H1 (cell line): ENCODE measurements around the gene AKAP8. TPM values are rescaled to one million over a fixed set of nuclear protein-coding genes. Genes with fewer than 3 reads are reported as not detected.

Source experiments
- CTCF ChIA-PET: fragments of 300-600 bp; sonication (Branson Sonifier 250); formaldehyde crosslinking; loops from one replicate; lab custom pipeline; 2021; ENCODE audit not compliant: partially characterized antibody; lab: Charles Lee
- POLR2A ChIA-PET: fragments of 300-600 bp; sonication (Branson Sonifier 250); formaldehyde crosslinking; loops from one replicate; lab custom pipeline; 2021; ENCODE audit warnings: inconsistent platforms; ENCODE audit not compliant: partially characterized antibody; lab: Charles Lee
- DNase-seq, 2 experiments: peaks; one replicate each; pipeline versions ENCODE4 v3.0.0 to v3.0.0-alpha.2; 2010 to 2022; ENCODE audit warnings: low spot score in 2 of 2, low read depth in 1 of 2, mixed read lengths in 1 of 2
- FAIRE-seq: peaks from 2 replicates; lab custom pipeline; 2011; peaks lifted over from hg19 to GRCh38; lab: Jason Lieb, UNC
- H2AFZ ChIP-seq: 2 replicates; pipeline ENCODE4 v1.8.1; 2012; ENCODE audit warnings: low read length, inconsistent platforms
- H2AK5ac ChIP-seq: 2 replicates; pipeline ENCODE4 v1.6.1; 2013; ENCODE audit warnings: low read depth, low read length
- H2BK120ac ChIP-seq: replicated peaks from 2 replicates; pipeline ENCODE3; 2013; ENCODE audit warnings: low read depth, low read length, inconsistent platforms
- H2BK12ac ChIP-seq: 2 replicates; pipeline ENCODE4 v1.6.1; 2013; ENCODE audit warnings: low read depth, low read length
- H2BK15ac ChIP-seq: 2 replicates; pipeline ENCODE4 v1.6.1; 2013; ENCODE audit warnings: low read length
- H2BK20ac ChIP-seq: 2 replicates; pipeline ENCODE4 v1.6.1; 2013; ENCODE audit warnings: low read length
- H2BK5ac ChIP-seq: 2 replicates; pipeline ENCODE4 v1.6.1; 2013; ENCODE audit warnings: low read depth, low read length
- H3K14ac ChIP-seq: 2 replicates; pipeline ENCODE4 v1.6.1; 2013; ENCODE audit warnings: inconsistent platforms; ENCODE audit not compliant: insufficient read length
- H3K18ac ChIP-seq: 2 replicates; pipeline ENCODE4 v1.6.1; 2013; ENCODE audit warnings: low read length; ENCODE audit errors: extremely low read depth
- H3K23ac ChIP-seq: 2 replicates; pipeline ENCODE4 v1.6.1; 2013; ENCODE audit warnings: inconsistent platforms; ENCODE audit not compliant: insufficient read length
- H3K23me2 ChIP-seq: 2 replicates; pipeline ENCODE4 v1.6.1; 2013; ENCODE audit warnings: low read depth, low read length
- H3K27ac ChIP-seq: 2 replicates; pipeline ENCODE4 v1.6.1; 2011; ENCODE audit warnings: low read depth, low read length, inconsistent platforms
- H3K27me3 ChIP-seq, 4 experiments: replicated peaks in 1 of 4; 1 replicate in 1 of 4; 2 replicates in 3 of 4; pipeline versions ENCODE4 v1.6.1 to v1.8.1; 2011 to 2013; ENCODE audit warnings: low read length in 3 of 4, mild to moderate bottlenecking in 3 of 4, inconsistent platforms in 2 of 4, mixed read lengths in 2 of 4, moderate library complexity in 1 of 4; ENCODE audit not compliant: control insufficient read depth in 3 of 4, insufficient read depth in 3 of 4; ENCODE audit errors: extremely low read depth in 1 of 4
- H3K36me3 ChIP-seq, 4 experiments: 2 replicates each; pipeline versions ENCODE4 v1.6.1 to v1.8.1; 2011 to 2013; ENCODE audit warnings: mild to moderate bottlenecking in 4 of 4, low read length in 3 of 4, moderate library complexity in 2 of 4, control low read depth in 1 of 4, inconsistent platforms in 1 of 4; ENCODE audit not compliant: insufficient read depth in 4 of 4, control insufficient read depth in 2 of 4
- H3K4ac ChIP-seq: replicated peaks from 2 replicates; pipeline ENCODE3; 2013; ENCODE audit warnings: low read length, low read depth, mixed read lengths, inconsistent platforms; ENCODE audit not compliant: insufficient read length
- H3K4me1 ChIP-seq, 4 experiments: replicated peaks in 1 of 4; 1 replicate in 1 of 4; 2 replicates in 3 of 4; pipeline versions ENCODE4 v1.6.1 to v1.8.1; 2011 to 2013; ENCODE audit warnings: low read length in 3 of 4, inconsistent platforms in 2 of 4, mixed read lengths in 1 of 4; ENCODE audit not compliant: insufficient read depth in 4 of 4, control insufficient read depth in 3 of 4
- H3K4me2 ChIP-seq, 2 experiments: 2 replicates each; pipeline versions ENCODE4 v1.6.1 to v1.8.1; 2011 to 2013; ENCODE audit warnings: low read depth in 2 of 2, low read length in 2 of 2, control low read depth in 1 of 2, inconsistent platforms in 1 of 2, mild to moderate bottlenecking in 1 of 2; ENCODE audit not compliant: insufficient read depth in 1 of 2
- H3K4me3 ChIP-seq, 4 experiments: fragments of 200-600, 300-600 bp in 1 of 4; sonication (generic), shearing (Covaris generic), sonication (Bioruptor Twin) in 1 of 4; 2 replicates each; pipeline versions ENCODE4 v1.5.1 to v1.8.1; 2011 to 2016; ENCODE audit warnings: low read length in 4 of 4, low read depth in 3 of 4, control low read depth in 2 of 4, inconsistent platforms in 2 of 4, mild to moderate bottlenecking in 2 of 4, mixed read lengths in 1 of 4, moderate library complexity in 1 of 4; ENCODE audit not compliant: insufficient read depth in 2 of 4; ENCODE audit errors: extremely low read depth in 1 of 4
- H3K56ac ChIP-seq: replicated peaks from 2 replicates; pipeline ENCODE3; 2013; ENCODE audit warnings: low read depth, mild to moderate bottlenecking, mixed read lengths, low read length, inconsistent platforms; ENCODE audit not compliant: insufficient read length
- H3K79me1 ChIP-seq: 2 replicates; pipeline ENCODE4 v1.6.1; 2013; ENCODE audit warnings: low read depth, low read length, control low read depth
- H3K79me2 ChIP-seq, 2 experiments: 2 replicates each; pipeline versions ENCODE4 v1.6.1 to v1.8.1; 2012 to 2013; ENCODE audit warnings: low read length in 2 of 2, mild to moderate bottlenecking in 2 of 2, inconsistent platforms in 1 of 2; ENCODE audit not compliant: insufficient read depth in 2 of 2, control insufficient read depth in 1 of 2
- H3K9ac ChIP-seq, 4 experiments: replicated peaks in 1 of 4; 1 replicate in 1 of 4; 2 replicates in 3 of 4; pipeline versions ENCODE4 v1.6.1 to v1.8.1; 2011 to 2013; ENCODE audit warnings: low read depth in 3 of 4, low read length in 3 of 4, control low read depth in 2 of 4, mild to moderate bottlenecking in 2 of 4, moderate library complexity in 2 of 4, inconsistent platforms in 1 of 4; ENCODE audit errors: extremely low read depth in 1 of 4
- H3K9me3 ChIP-seq, 2 experiments: 2 replicates each; pipeline versions ENCODE4 v1.6.1 to v1.8.1; 2012 to 2013; ENCODE audit warnings: mild to moderate bottlenecking in 2 of 2, moderate library complexity in 2 of 2, control low read depth in 1 of 2, inconsistent platforms in 1 of 2, low read depth in 1 of 2, low read length in 1 of 2, mixed read lengths in 1 of 2; ENCODE audit not compliant: insufficient read depth in 2 of 2
- H4K20me1 ChIP-seq, 2 experiments: replicated peaks in 1 of 2; 2 replicates each; pipeline versions ENCODE3 to v1.8.1; 2011 to 2013; ENCODE audit warnings: inconsistent platforms in 2 of 2, low read length in 2 of 2, mild to moderate bottlenecking in 1 of 2; ENCODE audit not compliant: insufficient read depth in 2 of 2, control insufficient read depth in 1 of 2
- H4K5ac ChIP-seq: 2 replicates; pipeline ENCODE4 v1.6.1; 2013; ENCODE audit warnings: low read length, low read depth, mixed read lengths, inconsistent platforms; ENCODE audit not compliant: insufficient read length
- H4K8ac ChIP-seq: 2 replicates; pipeline ENCODE4 v1.8.0; 2013; ENCODE audit warnings: mild to moderate bottlenecking, moderate library complexity, low read length, inconsistent platforms; ENCODE audit not compliant: insufficient read depth; ENCODE audit errors: extremely low read depth
- H4K91ac ChIP-seq: replicated peaks from 2 replicates; pipeline ENCODE3; 2013; ENCODE audit warnings: low read length, mixed read lengths, inconsistent platforms; ENCODE audit not compliant: insufficient read length
- CBX8 ChIP-seq: fragments of 300-800, 300-1000 bp; sonication (generic); IDR thresholded peaks from 2 replicates; pipeline ENCODE4 v1.7.1; 2016; ENCODE audit warnings: low read depth, low read length, borderline replicate concordance
- EP300 ChIP-seq, 2 experiments: IDR thresholded peaks; 1 replicate in 1 of 2; 2 replicates in 1 of 2; pipeline ENCODE4 v1.6.1; 2011 to 2012; ENCODE audit warnings: low read depth in 2 of 2, low read length in 2 of 2, mild to moderate bottlenecking in 2 of 2, borderline replicate concordance in 1 of 2, inconsistent platforms in 1 of 2, moderate library complexity in 1 of 2
- WGBS, 2 experiments: shearing (Covaris generic) in 1 of 2; methylation state at CpG; one replicate each; pipeline versions ENCODE4 v1.1.6 to v1.1.7; 2013 to 2015; ENCODE audit warnings: low lambda C conversion rate in 2 of 2, mixed read lengths in 2 of 2, inconsistent platforms in 1 of 2, low coverage in 1 of 2, missing lambda C conversion rate in 1 of 2; ENCODE audit not compliant: insufficient replicate concordance in 2 of 2, insufficient coverage in 1 of 2, insufficient read length in 1 of 2; ENCODE audit errors: extremely low coverage in 1 of 2, missing lambda C conversion rate in 1 of 2; 5-methylcytosine and 5-hydroxymethylcytosine counted together
- polyA plus RNA-seq, 7 experiments: library from polyadenylated mRNA; depleted of rRNA in 3 of 7; stranded (reverse) in 5 of 7; unstranded in 2 of 7; fragments of >200 nt in 5 of 7; fragments of 200-250 nt in 2 of 7; gene quantifications; 1 replicate in 5 of 7; 2 replicates in 1 of 7; 4 replicates in 1 of 7; pipeline versions ENCODE4 v1.2.1 to v1.2.3, GENCODE V29; 2011 to 2013; ENCODE audit warnings: missing spikeins in 2 of 7, mixed read lengths in 2 of 7
- total RNA-seq: library from RNA; stranded (reverse); fragmentation: NEBNext Ultra II Directional; extraction: Animal tissue kit (Norgen Biotek cat#: 25700); gene quantifications from 2 replicates; pipeline ENCODE4 v1.2.1, GENCODE V29; 2021

AKAP8 gene
- total and polyA plus RNA-seq, 2 of the 8 experiments (the other 6 are each of a cell fraction or from before 2014, with no cell fraction given), result 17.0 to 41.0 TPM

GRCh38 chr19:15381429-15381828 lies 1.8 kb upstream of the AKAP8 start:
- peaks cover 10% of the 10 kb centered on the region for H3K23me2 ChIP-seq
- DNase-seq (no peak), FAIRE-seq (no peak)
- H2AK5ac ChIP-seq, result no peak overlapping the region
- no peak overlapping the region for H3K14ac ChIP-seq
- no peak overlapping the region for H2BK15ac ChIP-seq
- peaks cover 5 to 16% of the 10 kb centered on the region in 2 experiments for H4K20me1 ChIP-seq
- TF ChIP-seq EP300 (IDR thresholded peaks at IDR 0.05; ENCODE audit: borderline replicate concordance in 1 of 2, low read depth in 2 of 2, low read length in 2 of 2), result no peak
- no peak for TF ChIP-seq CBX8
- no peak overlapping the region for H3K27ac ChIP-seq
- no peaks in the 10 kb centered on the region; a peak in 2 of 8 replicates for H3K36me3 ChIP-seq
- no peak overlapping the region for H3K56ac ChIP-seq
- no peak overlapping the region for H3K18ac ChIP-seq
- CTCF ChIA-PET, result no interaction called here
- no peak overlapping the region for H2BK20ac ChIP-seq
- H2BK120ac ChIP-seq, result no peak overlapping the region
- POLR2A ChIA-PET, result no interaction called here
- H3K4ac ChIP-seq, result no peak overlapping the region
- H3K79me1 ChIP-seq, result peaks cover 4% of the 10 kb centered on the region; the same call in 1 of the 2 replicates
- WGBS, 2 experiments, result 85% methylated on average over 2 of the region's 2 CpGs; no CpG with 5 or more reads in 1 of the 2 experiments
- no peak overlapping the region for H3K23ac ChIP-seq
- H2BK12ac ChIP-seq, result no peak overlapping the region
- no peak overlapping the region for H2AFZ ChIP-seq
- no peak overlapping the region for H2BK5ac ChIP-seq
- H3K4me2 ChIP-seq, result peak overlapping the region; percentile 79 to 91; a peak in 3 of 4 replicates
- H4K8ac ChIP-seq, result no peak overlapping the region
- H3K9me3 ChIP-seq, result no peaks in the 10 kb centered on the region
- H3K4me3 ChIP-seq, result peak overlapping the region in 1 of 4 experiments; percentile 89; a peak in 2 of 8 replicates
- peaks cover 0 to 9% (median 6%) of the 10 kb centered on the region in 4 experiments; a peak in 6 of 7 replicates for H3K4me1 ChIP-seq
- no peak overlapping the region for H4K91ac ChIP-seq
- no peak overlapping the region for H4K5ac ChIP-seq
- H3K79me2 ChIP-seq, result peaks cover 20 to 28% of the 10 kb centered on the region in 2 experiments
- H3K27me3 ChIP-seq, result no peaks in the 10 kb centered on the region
- H3K9ac ChIP-seq, result no peak overlapping the region
